Stimulated activated memory B cell treated with anti-CD40 and anti-IgM and Interleukin-4, amounts not matched to agents 10 μg/mL and 1 μg/mL and 100 μg/mL, for 72 hours (primary cell): ENCODE results near the gene BCAP31.
A peak's percentile ranks its signal among the peaks of the same experiment; 100 is the strongest.

Experiments
- ATAC-seq: fragments of 150-1000 bp; cut with Tn5 transposase; 2 replicates; pipeline ENCODE4 v1.10.0; 2021
- H3K27ac Mint-ChIP-seq: one replicate; pipeline ENCODE4 v1.8.0; 2022; ENCODE audit warnings: mild to moderate bottlenecking, mixed read lengths
- H3K27me3 Mint-ChIP-seq: one replicate; pipeline ENCODE4 v1.8.0; 2022; ENCODE audit warnings: mixed read lengths
- H3K36me3 Mint-ChIP-seq: one replicate; pipeline ENCODE4 v1.8.0; 2022; ENCODE audit warnings: mixed read lengths
- H3K4me1 Mint-ChIP-seq: one replicate; pipeline ENCODE4 v1.8.0; 2022; ENCODE audit warnings: mixed read lengths
- H3K4me3 Mint-ChIP-seq: one replicate; pipeline ENCODE4 v1.8.0; 2022; ENCODE audit warnings: mild to moderate bottlenecking, moderate library complexity, mixed read lengths
- H3K9me3 Mint-ChIP-seq: one replicate; pipeline ENCODE4 v1.8.0; 2022; ENCODE audit warnings: mixed read lengths

The BCAP31 gene

GRCh38 chrX:153671589-153672530 lies 52.3 kb downstream of the BCAP31 start:
- no peak overlapping the region for H3K27ac Mint-ChIP-seq
- no peaks in the 10 kb centered on the region for H3K9me3 Mint-ChIP-seq
- no peak overlapping the region for H3K4me3 Mint-ChIP-seq
- no peaks in the 10 kb centered on the region for H3K36me3 Mint-ChIP-seq
- H3K4me1 Mint-ChIP-seq, result peaks cover 16% of the 10 kb centered on the region
- H3K27me3 Mint-ChIP-seq, result peaks cover 53% of the 10 kb centered on the region
- no peak for ATAC-seq

DNA sequence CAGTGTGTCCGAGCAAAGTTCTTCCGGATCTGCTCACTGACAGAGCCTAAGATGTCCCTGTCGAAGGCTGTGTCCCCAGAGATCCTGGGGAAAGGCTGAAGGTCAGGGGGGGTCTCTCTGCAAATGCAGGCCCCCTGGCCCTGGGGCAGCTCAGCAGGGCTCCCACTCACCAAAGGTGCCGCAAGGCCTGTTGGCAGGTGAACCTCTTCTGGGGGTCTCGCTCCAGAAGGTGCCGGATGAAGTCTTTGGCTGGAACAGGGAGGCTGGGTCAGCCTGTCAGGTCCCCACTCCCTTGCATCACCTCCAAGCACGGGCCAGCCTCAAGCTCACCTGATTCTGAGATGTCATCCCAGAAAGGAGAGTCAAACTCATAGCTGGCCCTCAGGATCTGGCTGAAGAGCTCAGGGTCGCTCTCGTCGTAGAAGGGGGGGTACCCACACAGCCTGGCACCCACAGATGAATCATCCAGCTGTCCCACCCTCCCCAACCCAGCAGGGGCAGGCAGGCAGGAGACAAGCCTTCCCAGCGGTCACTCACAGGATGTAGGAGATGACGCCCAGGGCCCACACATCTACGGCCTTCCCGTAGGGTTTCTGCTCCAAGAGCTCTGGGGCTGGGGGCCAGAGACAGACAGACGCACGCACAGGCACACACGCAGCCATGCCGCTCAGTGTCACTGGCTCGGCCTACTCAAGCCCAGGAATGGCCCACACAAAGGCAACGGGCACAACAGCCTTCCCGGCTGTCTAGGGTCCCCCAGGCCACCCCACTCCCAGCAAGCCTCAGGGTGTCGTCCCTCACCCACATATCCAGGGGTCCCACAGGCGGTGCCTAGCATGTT lies 53.2 kb downstream of the BCAP31 start:
- Mint-ChIP-seq H3K9me3 (no peaks in the 10 kb centered on the region), H3K27me3 (peaks cover 57% of the 10 kb centered on the region), H3K27ac (no peak overlapping the region), H3K4me1 (peaks cover 16% of the 10 kb centered on the region), H3K36me3 (no peaks in the 10 kb centered on the region), H3K4me3 (no peak overlapping the region)
- ATAC-seq, result no peak

- ATAC-seq, result no peak
- Mint-ChIP-seq H3K4me1 (peaks cover 16% of the 10 kb centered on the region), H3K36me3 (no peaks in the 10 kb centered on the region), H3K4me3 (no peak overlapping the region), H3K27me3 (peaks cover 61% of the 10 kb centered on the region), H3K27ac (no peak overlapping the region), H3K9me3 (no peaks in the 10 kb centered on the region)
Observed at GRCh38 chrX:153669901-153670731, 54.1 kb downstream of the BCAP31 start.

GRCh38 chrX:153669174-153669890 lies 54.9 kb downstream of the BCAP31 start:
- H3K27ac Mint-ChIP-seq, result no peak overlapping the region
- H3K36me3 Mint-ChIP-seq, result no peaks in the 10 kb centered on the region
- H3K4me1 Mint-ChIP-seq, result peaks cover 16% of the 10 kb centered on the region

GRCh38 chrX:153668423-153669173 lies 55.6 kb downstream of the BCAP31 start:
- Mint-ChIP-seq H3K36me3 (no peaks in the 10 kb centered on the region), H3K27me3 (peaks cover 47% of the 10 kb centered on the region), H3K27ac (no peak overlapping the region), H3K4me1 (peaks cover 16% of the 10 kb centered on the region), H3K4me3 (no peak overlapping the region), H3K9me3 (no peaks in the 10 kb centered on the region)
- no peak for ATAC-seq

More at GRCh38 chrX:153669174-153669890, 54.9 kb downstream of the BCAP31 start:
- Mint-ChIP-seq H3K9me3 (no peaks in the 10 kb centered on the region), H3K27me3 (peaks cover 53% of the 10 kb centered on the region), H3K4me3 (no peak overlapping the region)
- ATAC-seq, result no peak

- peak overlapping the region; percentile 8 for H3K27ac Mint-ChIP-seq
- peak; percentile 76 for ATAC-seq
- H3K4me1 Mint-ChIP-seq, result peaks cover 14% of the 10 kb centered on the region
- peaks cover 45% of the 10 kb centered on the region for H3K27me3 Mint-ChIP-seq
- H3K4me3 Mint-ChIP-seq, result peak overlapping the region; percentile 69
- no peaks in the 10 kb centered on the region for H3K36me3 Mint-ChIP-seq
- H3K9me3 Mint-ChIP-seq, result no peaks in the 10 kb centered on the region
Observed at GRCh38 chrX:153667956-153668396, 56.2 kb downstream of the BCAP31 start.

- Mint-ChIP-seq H3K9me3 (no peaks in the 10 kb centered on the region), H3K27ac (peak overlapping the region; percentile 8), H3K36me3 (no peaks in the 10 kb centered on the region), H3K4me3 (peak overlapping the region; percentile 69), H3K4me1 (peaks cover 9% of the 10 kb centered on the region), H3K27me3 (peaks cover 39% of the 10 kb centered on the region)
- ATAC-seq, result no peak
Observed at GRCh38 chrX:153667281-153667955, 56.8 kb downstream of the BCAP31 start.

DNA sequence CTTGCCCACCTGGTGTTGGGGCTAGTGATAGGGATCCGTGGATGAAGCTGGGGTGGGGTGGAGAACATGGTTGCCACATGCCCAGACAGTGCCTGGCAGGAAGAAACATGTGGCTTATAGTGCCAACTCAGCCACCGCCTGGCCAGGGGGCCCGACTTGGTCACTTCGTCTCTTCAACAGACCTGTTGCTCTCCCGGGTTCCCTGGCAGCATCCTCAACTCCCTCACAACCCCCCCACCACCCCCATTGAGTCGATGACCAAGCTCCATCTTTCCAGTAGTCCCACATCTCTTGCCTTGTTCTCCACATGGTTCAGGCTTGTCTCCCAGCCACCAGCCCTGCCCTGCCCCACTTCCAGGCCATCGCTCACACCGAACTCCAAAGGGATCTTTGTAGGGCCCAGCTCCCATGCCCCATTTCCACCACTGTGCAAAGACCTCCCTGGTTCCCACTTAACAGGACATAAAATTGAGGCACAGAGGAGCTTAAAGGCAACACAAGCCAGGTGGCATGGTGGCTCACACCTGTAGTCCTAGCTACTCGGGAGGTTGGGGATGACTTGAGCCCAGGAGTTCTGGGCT lies 58.4 kb downstream of the BCAP31 start:
- H3K36me3 Mint-ChIP-seq, result no peaks in the 10 kb centered on the region
- H3K9me3 Mint-ChIP-seq, result no peaks in the 10 kb centered on the region
- no peak for ATAC-seq
- no peak overlapping the region for H3K4me3 Mint-ChIP-seq
- H3K27me3 Mint-ChIP-seq, result peaks cover 29% of the 10 kb centered on the region
- no peak overlapping the region for H3K27ac Mint-ChIP-seq
- H3K4me1 Mint-ChIP-seq, result peaks cover 9% of the 10 kb centered on the region

- Mint-ChIP-seq H3K9me3 (no peaks in the 10 kb centered on the region), H3K4me3 (no peak overlapping the region), H3K27me3 (peaks cover 20% of the 10 kb centered on the region), H3K36me3 (no peaks in the 10 kb centered on the region), H3K4me1 (no peaks in the 10 kb centered on the region), H3K27ac (no peak overlapping the region)
- no peak for ATAC-seq
Observed at GRCh38 chrX:153662266-153662665, 61.9 kb downstream of the BCAP31 start.

- ATAC-seq, result no peak
- Mint-ChIP-seq H3K27me3 (peaks cover 17% of the 10 kb centered on the region), H3K9me3 (no peaks in the 10 kb centered on the region), H3K4me1 (no peaks in the 10 kb centered on the region), H3K36me3 (no peaks in the 10 kb centered on the region), H3K27ac (no peak overlapping the region), H3K4me3 (no peak overlapping the region)
Observed at GRCh38 chrX:153659268-153659667, 64.9 kb downstream of the BCAP31 start.

- ATAC-seq, result no peak
Observed at GRCh38 chrX:153657161-153657560, 67.0 kb downstream of the BCAP31 start.

DNA sequence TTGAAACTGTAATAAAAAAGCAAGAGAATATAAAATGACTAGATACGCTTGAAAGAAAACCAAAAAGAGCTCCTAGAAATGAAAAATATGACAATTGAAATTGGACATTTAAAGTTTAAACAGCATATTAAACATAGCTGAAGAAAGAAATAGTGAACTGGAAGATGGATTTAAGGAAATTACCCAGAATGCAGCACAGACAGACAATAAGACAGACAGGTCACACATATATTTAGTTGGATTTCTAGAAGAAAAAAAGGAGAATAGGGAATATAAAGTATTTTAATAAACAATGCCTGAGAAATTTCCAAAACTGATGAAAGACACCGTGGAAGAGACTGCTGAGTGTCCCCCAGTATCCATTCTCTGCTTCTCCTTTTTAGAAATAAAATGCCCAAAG lies 70.6 kb downstream of the BCAP31 start:
- H3K4me3 Mint-ChIP-seq, result no peak overlapping the region
- H3K4me1 Mint-ChIP-seq, result no peaks in the 10 kb centered on the region
- H3K9me3 Mint-ChIP-seq, result no peaks in the 10 kb centered on the region
- peaks cover 9% of the 10 kb centered on the region for H3K27me3 Mint-ChIP-seq
- no peaks in the 10 kb centered on the region for H3K36me3 Mint-ChIP-seq
- H3K27ac Mint-ChIP-seq, result no peak overlapping the region
- ATAC-seq, result no peak

More at GRCh38 chrX:153657161-153657560, 67.0 kb downstream of the BCAP31 start:
- no peaks in the 10 kb centered on the region for H3K36me3 Mint-ChIP-seq
- H3K4me1 Mint-ChIP-seq, result no peaks in the 10 kb centered on the region
- H3K9me3 Mint-ChIP-seq, result no peaks in the 10 kb centered on the region
- H3K4me3 Mint-ChIP-seq, result no peak overlapping the region
- H3K27ac Mint-ChIP-seq, result no peak overlapping the region
- peaks cover 17% of the 10 kb centered on the region for H3K27me3 Mint-ChIP-seq

DNA sequence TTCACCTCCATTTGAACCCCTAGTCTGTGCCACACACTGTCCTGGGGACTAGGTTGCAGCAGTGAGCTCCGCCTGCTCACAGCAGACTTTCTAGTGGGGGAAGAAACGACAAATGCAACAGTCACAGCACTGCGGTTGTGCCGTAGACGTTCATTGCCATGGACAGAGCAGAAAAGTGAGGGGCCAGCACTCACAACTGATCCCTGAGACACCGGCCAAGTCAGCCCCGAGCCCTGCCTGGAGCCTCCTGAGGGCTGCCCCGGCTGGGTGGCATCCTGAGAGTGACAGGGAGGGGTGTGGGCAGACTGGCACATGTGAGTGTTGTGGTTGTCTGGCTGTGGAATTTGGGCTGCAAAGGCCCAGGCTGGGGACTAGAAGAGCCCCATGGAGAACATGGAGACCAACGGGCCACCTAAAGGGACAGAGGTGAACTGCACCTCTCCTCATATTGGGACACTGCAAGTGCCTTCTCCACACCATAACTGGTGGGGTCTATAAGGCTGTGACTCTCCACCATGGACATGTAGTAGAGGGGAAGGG lies 72.6 kb downstream of the BCAP31 start:
- Mint-ChIP-seq H3K36me3 (no peaks in the 10 kb centered on the region), H3K4me3 (no peak overlapping the region), H3K4me1 (no peaks in the 10 kb centered on the region), H3K27me3 (peaks cover 9% of the 10 kb centered on the region), H3K27ac (no peak overlapping the region), H3K9me3 (no peaks in the 10 kb centered on the region)
- ATAC-seq, result no peak
